IMR-90 (cell line): ENCODE results near the gene NEURL1. TPM values are rescaled to one million over a fixed set of nuclear protein-coding genes. Genes with fewer than 3 reads are reported as not detected.

ENCODE experiments used
- ATAC-seq: fragments of 200-7000 bp; cut with Tn5 transposase; 2 replicates; pipeline ENCODE4 v1.9.1; 2020; ENCODE audit warnings: low read depth, mild to moderate bottlenecking, moderate library complexity
- BruUV-seq: library from RNA; stranded (reverse); fragments of 400-500 nt; replicated peaks from 2 replicates; lab custom pipeline; 2021; lab: Mats Ljungman, UMichigan
- CTCF ChIA-PET: fragments of 300-600 bp; formaldehyde crosslinking; extraction: SDS; loops from one replicate; lab custom pipeline; 2021; ENCODE audit warnings: antibody characterized with exemption; lab: Yijun Ruan, JAX
- POLR2A ChIA-PET: fragments of 300-600 bp; sonication (Branson Sonifier 250); formaldehyde crosslinking; loops from one replicate; lab custom pipeline; 2022; ENCODE audit warnings: antibody characterized with exemption; ENCODE audit not compliant: unreplicated experiment; lab: Charles Lee
- DNase-seq: peaks from one replicate; pipeline ENCODE4 v3.0.0; 2013
- H2AFZ ChIP-seq: replicated peaks from 2 replicates; pipeline ENCODE3; 2013; ENCODE audit warnings: low read length, mild to moderate bottlenecking; ENCODE audit not compliant: poor library complexity
- H2AK5ac ChIP-seq: 2 replicates; pipeline ENCODE4 v1.6.1; 2013; ENCODE audit warnings: low read depth, low read length, inconsistent platforms
- H2AK9ac ChIP-seq: replicated peaks from 2 replicates; pipeline ENCODE3; 2013; ENCODE audit warnings: mild to moderate bottlenecking, low read depth, low read length, moderate library complexity; ENCODE audit not compliant: poor library complexity
- H2BK120ac ChIP-seq: 2 replicates; pipeline ENCODE4 v1.6.1; 2013; ENCODE audit warnings: low read depth, low read length, inconsistent platforms
- H2BK15ac ChIP-seq: 3 replicates; pipeline ENCODE4 v1.6.1; 2013; ENCODE audit warnings: low read depth, low read length, inconsistent platforms
- H2BK20ac ChIP-seq: 2 replicates; pipeline ENCODE4 v1.6.1; 2013; ENCODE audit warnings: low read depth, mild to moderate bottlenecking, inconsistent platforms, low read length, moderate library complexity
- H2BK5ac ChIP-seq: 2 replicates; pipeline ENCODE4 v1.6.1; 2013; ENCODE audit warnings: mild to moderate bottlenecking, low read depth, low read length, inconsistent platforms; ENCODE audit not compliant: poor library complexity, severe bottlenecking
- H3K14ac ChIP-seq: replicated peaks from 2 replicates; pipeline ENCODE4 v1.6.1; 2013; ENCODE audit warnings: low read depth, low read length, inconsistent platforms
- H3K18ac ChIP-seq: 2 replicates; pipeline ENCODE4 v1.6.1; 2013; ENCODE audit warnings: low read depth, low read length, control low read depth
- H3K23ac ChIP-seq: 2 replicates; pipeline ENCODE4 v1.6.1; 2013; ENCODE audit warnings: low read depth, low read length, inconsistent platforms
- H3K27ac ChIP-seq: 2 replicates; pipeline ENCODE4 v1.5.1; 2013; ENCODE audit warnings: mild to moderate bottlenecking, control low read depth, low read length; ENCODE audit not compliant: insufficient read depth
- H3K27me3 ChIP-seq: 2 replicates; pipeline ENCODE4 v1.6.1; 2013; ENCODE audit warnings: low read length; ENCODE audit not compliant: control insufficient read depth, insufficient read depth
- H3K36me3 ChIP-seq: 2 replicates; pipeline ENCODE4 v1.6.1; 2013; ENCODE audit warnings: low read length, mixed read lengths; ENCODE audit not compliant: control insufficient read depth, insufficient read depth
- H3K4ac ChIP-seq: 2 replicates; pipeline ENCODE4 v1.6.1; 2013; ENCODE audit warnings: low read depth, low read length, inconsistent platforms
- H3K4me1 ChIP-seq: 2 replicates; pipeline ENCODE4 v1.6.1; 2013; ENCODE audit warnings: low read length, mixed read lengths; ENCODE audit not compliant: control insufficient read depth, insufficient read depth
- H3K4me2 ChIP-seq: 2 replicates; pipeline ENCODE4 v1.6.1; 2013; ENCODE audit warnings: low read depth, mild to moderate bottlenecking, control low read depth, low read length, moderate library complexity
- H3K4me3 ChIP-seq: 2 replicates; pipeline ENCODE4 v1.5.1; 2013; ENCODE audit warnings: low read depth, mild to moderate bottlenecking, control low read depth, low read length, moderate library complexity; ENCODE audit not compliant: insufficient read depth
- H3K56ac ChIP-seq: 2 replicates; pipeline ENCODE4 v1.6.1; 2013; ENCODE audit warnings: low read length, inconsistent platforms; ENCODE audit not compliant: insufficient read depth; ENCODE audit errors: extremely low read depth
- H3K79me1 ChIP-seq, 2 experiments: 2 replicates each; pipeline ENCODE4 v1.6.1; 2013; ENCODE audit warnings: low read length in 2 of 2, inconsistent platforms in 1 of 2, low read depth in 1 of 2
- H3K9ac ChIP-seq: 2 replicates; pipeline ENCODE4 v1.6.1; 2013; ENCODE audit warnings: low read depth, low read length, control low read depth
- H3K9me1 ChIP-seq: 2 replicates; pipeline ENCODE4 v1.6.1; 2013; ENCODE audit warnings: low read length, inconsistent platforms; ENCODE audit not compliant: insufficient read depth
- H3K9me3 ChIP-seq: 2 replicates; pipeline ENCODE4 v1.6.1; 2013; ENCODE audit warnings: low read length; ENCODE audit not compliant: control insufficient read depth, insufficient read depth
- H4K20me1 ChIP-seq: 2 replicates; pipeline ENCODE4 v1.6.1; 2013; ENCODE audit warnings: low read length, inconsistent platforms; ENCODE audit not compliant: insufficient read depth
- H4K5ac ChIP-seq: 2 replicates; pipeline ENCODE4 v1.6.1; 2013; ENCODE audit warnings: mild to moderate bottlenecking, low read depth, low read length, control low read depth
- H4K8ac ChIP-seq, 2 experiments: 2 replicates each; pipeline ENCODE4 v1.6.1; 2013; ENCODE audit warnings: low read depth in 2 of 2, low read length in 2 of 2, control low read depth in 1 of 2, inconsistent platforms in 1 of 2
- H4K91ac ChIP-seq: 2 replicates; pipeline ENCODE4 v1.6.1; 2013; ENCODE audit warnings: low read depth, low read length, inconsistent platforms; ENCODE audit not compliant: insufficient read depth
- MAFK ChIP-seq: IDR thresholded peaks from 2 replicates; pipeline ENCODE4 v1.6.1; 2012; ENCODE audit warnings: low read depth, low read length, improper control_type of control experiment
- RCOR1 ChIP-seq: IDR thresholded peaks from 2 replicates; pipeline ENCODE4 v1.6.1; 2012; ENCODE audit warnings: mild to moderate bottlenecking, low read length, improper control_type of control experiment; ENCODE audit not compliant: insufficient replicate concordance
- RFX5 ChIP-seq: IDR thresholded peaks from 2 replicates; pipeline ENCODE4 v1.8.0; 2012; ENCODE audit warnings: low read depth, mild to moderate bottlenecking, low read length, moderate library complexity
- WGBS, 2 experiments: methylation state at CpG; one replicate each; pipeline versions ENCODE4 v1.1.5 to v1.1.7; 2013; ENCODE audit warnings: missing lambda C conversion rate in 2 of 2; ENCODE audit not compliant: insufficient read length in 1 of 2; ENCODE audit errors: extremely low coverage in 2 of 2; 5-methylcytosine and 5-hydroxymethylcytosine counted together
- dilution Hi-C: fragments of 300-500 bp; cut with HindIII; formaldehyde crosslinking; loops from one replicate; pipeline ENCODE4 v1.14.3; 2018; ENCODE audit warnings: low sequenced_read_pairs; ENCODE audit not compliant: unreplicated experiment
- in situ Hi-C: fragments of 300-500 bp; cut with MboI; formaldehyde crosslinking; loops from 3 replicates; pipeline ENCODE4 v1.14.3; 2019; ENCODE audit warnings: low sequenced_read_pairs, inconsistent platforms, mixed read lengths
- intact Hi-C: fragments of 100-400 bp; cut with micrococcal nuclease; formaldehyde crosslinking; loops from 2 replicates; pipeline ENCODE4 v1.10.0; 2022
- polyA plus RNA-seq, 3 experiments: library from polyadenylated mRNA; depleted of rRNA; stranded (reverse); fragments of >200 nt; gene quantifications; 2 replicates each; pipeline ENCODE4 v1.2.3, GENCODE V29; 2012; ENCODE audit warnings: low replicate concordance in 1 of 3
- total RNA-seq: library from RNA; depleted of rRNA; stranded (reverse); fragments of >200 nt; gene quantifications from 2 replicates; pipeline ENCODE4 v1.2.3, GENCODE V29; 2012

NEURL1 gene
- total and polyA plus RNA-seq, 2 of the 4 experiments (the other 2 are of a cell fraction) = 0.36 to 0.82 TPM

DNA sequence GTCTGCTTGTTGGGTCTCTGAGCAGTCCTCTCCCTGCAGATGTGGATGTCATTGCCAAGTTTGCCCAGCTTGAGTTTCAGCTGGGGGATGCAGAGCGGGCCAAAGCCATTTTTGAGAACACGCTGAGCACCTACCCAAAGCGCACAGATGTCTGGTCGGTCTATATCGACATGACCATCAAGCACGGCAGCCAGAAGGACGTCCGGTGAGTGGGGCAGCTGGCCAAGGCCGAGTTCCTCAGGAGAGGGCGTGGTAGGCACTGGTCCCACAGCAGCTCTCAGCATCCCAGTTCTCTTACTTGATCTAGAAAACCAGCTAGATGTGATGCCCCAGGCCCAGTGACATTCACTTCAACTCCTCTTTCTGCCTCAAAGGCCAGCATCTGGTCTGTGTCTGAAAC lies 49.0 kb upstream of the NEURL1 start:
- Histone ChIP-seq H3K9me3 (no peaks in the 10 kb centered on the region), H3K14ac (no peak overlapping the region), H3K4me2 (no peak overlapping the region), H3K9ac (no peak overlapping the region), H2BK15ac (no peak overlapping the region), H2BK120ac (no peak overlapping the region), H3K4me1 (no peaks in the 10 kb centered on the region; the same call in 1 of the 2 replicates), H3K4ac (no peak overlapping the region), H3K79me1 (peaks cover 0 to 16% of the 10 kb centered on the region in 2 experiments; a peak in 1 of 4 replicates), H3K9me1 (peaks cover 2% of the 10 kb centered on the region; the same call in 1 of the 2 replicates), H3K27me3 (no peaks in the 10 kb centered on the region), H2BK20ac (no peak overlapping the region), H4K8ac (no peak overlapping the region), H2AK5ac (no peak overlapping the region), H3K56ac (no peak overlapping the region), H2BK5ac (no peak overlapping the region), H3K27ac (no peak overlapping the region), H3K36me3 (peaks cover 73% of the 10 kb centered on the region), H2AFZ (no peak overlapping the region), H4K20me1 (peaks cover 12% of the 10 kb centered on the region; the same call in 1 of the 2 replicates), H4K5ac (no peak overlapping the region), H3K4me3 (no peak overlapping the region), H2AK9ac (no peak overlapping the region), H3K23ac (no peak overlapping the region), H4K91ac (no peak overlapping the region), H3K18ac (no peak overlapping the region)
- in situ Hi-C loops = no loop called here
- ATAC-seq (no peak), DNase-seq (no peak)
- no TSS peak for BruUV-seq
- dilution Hi-C loops = no loop called here
- no peak for TF ChIP-seq MAFK
- no peak for TF ChIP-seq RFX5
- TF ChIP-seq RCOR1 = no peak
- ChIA-PET CTCF (no interaction called here), POLR2A (no interaction called here)
- intact Hi-C loops = no loop called here
- WGBS, 2 experiments = 95% methylated on average over 10 of the region's 10 CpGs; no CpG with 5 or more reads in 1 of the 2 experiments
